HG03097 (cell line): ENCODE results near the gene FBXO33.

Experiments used
- ATAC-seq: cut with Tn5 transposase; IDR thresholded peaks from one replicate; pipeline ENCODE4 v1.9.1; 2021; ENCODE audit not compliant: unreplicated experiment, low FRiP score

The FBXO33 gene

GRCh38 chr14:39432619-39433451, 602 bp upstream of the FBXO33 start:
- peak; percentile 65 for ATAC-seq

GRCh38 chr14:39431416-39432178, 636 bp downstream of the FBXO33 start:
- peak; percentile 17 for ATAC-seq

GRCh38 chr14:39430762-39431415, 1.3 kb downstream of the FBXO33 start:
- ATAC-seq: no peak

DNA sequence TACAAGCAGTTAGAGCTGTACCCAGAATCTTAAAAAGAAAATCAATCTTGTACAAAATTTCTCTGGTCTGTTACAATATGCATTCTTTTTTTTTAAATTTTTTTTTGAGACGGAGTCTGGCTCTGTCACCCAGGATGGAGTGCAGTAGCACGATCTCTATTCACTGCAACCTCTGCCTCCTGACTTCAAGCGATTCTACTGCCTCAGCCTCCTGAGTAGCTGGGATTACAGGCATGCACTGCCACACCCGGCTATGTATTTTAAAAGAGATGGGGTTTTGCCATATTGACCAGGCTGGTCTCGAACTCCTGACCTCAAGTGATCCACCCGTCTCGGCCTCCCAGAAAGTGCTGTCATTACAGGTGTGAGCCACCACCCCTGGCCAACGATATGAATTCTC, 4.1 kb downstream of the FBXO33 start:
- no peak for ATAC-seq

GRCh38 chr14:39426605-39427004, 5.6 kb downstream of the FBXO33 start:
- no peak for ATAC-seq

GRCh38 chr14:39425947-39426346, 6.3 kb downstream of the FBXO33 start:
- no peak for ATAC-seq

DNA sequence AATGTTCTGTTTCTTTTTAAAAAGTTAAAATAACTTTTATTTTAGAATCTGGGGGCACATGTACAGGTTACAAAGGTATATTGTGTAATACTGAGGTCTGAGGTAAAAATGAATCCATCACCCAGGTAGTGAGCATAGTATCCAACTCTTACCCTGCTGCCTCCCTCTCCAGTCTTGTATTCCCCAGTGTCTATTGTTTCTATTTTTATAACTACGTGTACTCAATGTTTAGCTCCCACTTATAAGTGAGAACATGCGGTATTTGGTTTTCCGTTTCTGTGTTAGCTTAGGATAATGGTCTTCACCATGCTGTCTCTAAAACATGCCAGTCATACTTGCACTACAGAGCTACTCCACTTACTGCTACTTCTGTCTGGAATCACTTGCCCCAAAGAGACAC, 8.4 kb downstream of the FBXO33 start:
- no peak for ATAC-seq

- no peak for ATAC-seq
These were observed 10.0 kb downstream of the FBXO33 start for GRCh38 chr14:39422243-39422642.

- no peak for ATAC-seq
These were observed 13.0 kb downstream of the FBXO33 start for GRCh38 chr14:39419272-39419671.

- no peak for ATAC-seq
These were observed 15.2 kb downstream of the FBXO33 start for GRCh38 chr14:39417014-39417413.

GRCh38 chr14:39416072-39416471, 16.2 kb downstream of the FBXO33 start:
- no peak for ATAC-seq

GRCh38 chr14:39406560-39406959, 25.7 kb downstream of the FBXO33 start:
- ATAC-seq: no peak

GRCh38 chr14:39398382-39398781, 33.9 kb downstream of the FBXO33 start:
- no peak for ATAC-seq

GRCh38 chr14:39396448-39396847, 35.8 kb downstream of the FBXO33 start:
- ATAC-seq: no peak

- ATAC-seq: no peak
These were observed 36.5 kb downstream of the FBXO33 start for GRCh38 chr14:39395555-39396254.

DNA sequence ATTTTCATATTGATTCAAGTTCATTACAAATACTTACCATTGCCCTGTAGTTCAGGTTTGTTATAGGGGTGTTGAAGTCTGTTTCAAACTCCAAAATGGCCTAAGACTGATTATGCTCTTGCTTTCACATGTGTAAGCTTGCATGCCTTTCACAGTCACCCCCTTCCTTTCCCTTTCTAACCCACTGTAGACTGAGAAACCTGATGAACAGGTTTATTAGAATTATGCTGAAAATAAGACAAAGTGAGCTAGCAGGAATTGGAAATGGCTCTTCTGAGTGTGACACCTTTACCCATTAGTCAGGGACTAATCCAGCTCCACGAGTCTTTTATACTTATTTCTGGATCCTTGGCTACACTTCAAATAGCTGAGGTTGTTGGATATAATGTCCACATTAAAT, 38.9 kb downstream of the FBXO33 start:
- ATAC-seq: no peak

DNA sequence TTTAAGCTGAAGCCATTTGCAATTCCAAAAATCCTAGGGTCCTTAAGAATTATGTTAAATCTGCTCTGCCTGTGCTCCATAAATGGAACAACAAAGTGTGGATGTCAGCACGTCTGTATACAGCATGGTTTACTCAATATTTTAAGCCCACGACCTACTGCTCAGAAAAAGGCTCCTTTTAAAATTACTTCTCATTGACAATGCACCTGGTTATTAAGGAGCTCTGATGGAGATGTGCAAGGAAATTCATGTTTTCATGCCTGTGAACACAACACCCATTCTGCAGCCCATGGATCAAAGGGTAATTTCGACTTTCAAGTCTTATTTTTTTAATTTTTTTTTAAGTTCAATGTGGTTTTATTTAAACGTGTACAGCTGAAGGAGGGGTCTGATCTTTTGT, 48.1 kb downstream of the FBXO33 start:
- no peak for ATAC-seq

DNA sequence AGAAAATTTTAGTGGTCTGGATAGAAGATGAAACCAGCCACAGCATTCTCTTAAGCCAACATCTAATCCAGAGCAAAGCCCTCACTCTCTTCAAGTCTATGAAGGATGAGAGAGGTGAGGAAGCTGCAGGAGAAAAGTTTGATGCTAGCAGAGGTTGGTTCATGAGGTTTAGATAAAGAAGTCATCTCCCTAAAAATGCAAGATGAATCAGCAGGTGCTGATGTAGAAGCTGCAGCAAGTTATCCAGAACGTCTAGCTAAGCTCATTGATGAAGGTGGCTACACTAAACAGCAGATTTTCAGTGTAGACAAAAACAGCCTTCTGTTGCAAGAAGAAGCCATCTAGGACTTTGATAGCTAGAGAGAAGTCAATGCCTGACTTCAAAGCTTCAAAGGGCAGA, 48.5 kb downstream of the FBXO33 start:
- ATAC-seq: no peak

DNA sequence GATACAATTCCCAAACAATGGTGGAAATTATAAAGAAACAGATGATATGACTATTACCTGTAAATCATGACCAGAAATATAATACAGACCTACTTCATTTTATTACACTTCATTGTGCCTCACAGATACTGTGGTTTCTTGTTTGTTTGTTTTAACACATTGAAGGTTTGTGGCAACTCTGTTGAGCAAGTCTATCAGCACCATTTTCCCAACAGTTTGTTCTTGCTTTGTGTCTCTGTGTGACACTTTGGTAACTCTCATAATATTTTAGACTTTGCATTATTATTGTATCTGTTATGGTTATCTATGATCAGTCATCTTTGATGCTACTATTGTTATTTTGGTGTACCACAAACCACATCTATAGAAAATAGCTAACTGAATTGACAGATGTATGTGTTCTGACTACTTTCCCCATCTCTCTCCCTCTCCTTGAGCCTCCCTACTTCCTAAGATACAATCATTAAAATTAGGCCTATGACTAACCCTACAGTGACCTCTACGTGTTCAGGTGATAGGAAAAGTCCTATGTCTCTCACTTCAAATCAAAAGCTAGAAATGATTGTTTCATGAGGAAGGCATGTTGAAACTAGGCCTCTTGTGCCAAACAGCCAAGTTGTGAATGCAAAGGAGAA, 49.1 kb downstream of the FBXO33 start:
- ATAC-seq: no peak

- ATAC-seq: no peak
These were observed 49.8 kb downstream of the FBXO33 start for GRCh38 chr14:39382463-39382862.
